Tracheal epithelial cell (primary cell): ENCODE data around the gene PSME1. TPM values are rescaled to one million over a fixed set of nuclear protein-coding genes. Genes with fewer than 3 reads are reported as not detected.

Source experiments
- total RNA-seq: library from RNA; depleted of rRNA; stranded (reverse); fragments of >200 nt; gene quantifications from 2 replicates; pipeline ENCODE4 v1.2.1, GENCODE V29; 2014

PSME1 gene
- 92.9 and 152 TPM in 2 replicates for total RNA-seq

DNA sequence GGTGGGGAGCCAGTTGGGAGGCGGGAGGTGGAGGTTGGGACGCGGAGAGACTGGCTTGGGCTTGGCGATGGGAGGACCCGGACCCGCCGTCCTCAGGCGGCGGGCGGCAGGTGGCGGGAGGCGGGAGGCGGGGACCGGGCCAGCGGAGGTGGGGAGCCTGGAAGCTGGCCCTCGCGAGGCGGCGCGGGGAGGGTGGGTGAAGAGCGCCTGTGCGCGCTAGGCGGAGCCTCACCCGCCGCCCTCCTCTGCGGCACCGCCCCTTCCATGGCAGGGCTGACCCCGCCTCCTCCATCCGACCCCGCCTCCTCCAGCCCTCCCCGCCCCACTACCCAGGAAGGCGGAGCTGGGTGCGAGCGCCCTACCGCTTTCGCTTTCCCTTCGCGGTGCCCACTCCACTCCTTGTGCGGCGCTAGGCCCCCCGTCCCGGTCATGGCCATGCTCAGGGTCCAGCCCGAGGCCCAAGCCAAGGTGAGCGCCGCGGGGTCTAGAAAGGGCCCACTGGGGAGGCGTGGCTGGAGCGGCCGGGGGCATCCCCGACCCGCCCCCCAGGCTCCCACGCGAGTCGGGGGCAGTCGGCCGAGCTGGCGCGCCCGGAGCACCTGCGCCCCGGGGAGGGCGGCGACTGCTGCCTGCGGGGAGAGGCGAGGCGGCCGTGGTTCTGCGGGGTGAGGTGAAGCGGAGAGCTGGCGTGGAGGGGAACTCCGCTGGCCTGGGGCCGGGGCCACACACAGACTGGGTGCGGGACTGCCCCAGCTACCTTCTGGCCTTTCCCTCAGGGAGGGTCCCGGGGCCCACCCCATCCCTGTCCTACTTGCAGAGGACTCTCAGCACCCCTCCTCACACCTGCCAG, at the start of gene PSME1:
Gene PSME1, plus strand, starts transcription at position 361 of the 850 bp plus-strand sequence. Its CDS starts 69 bp downstream, at position 430.

DNA sequence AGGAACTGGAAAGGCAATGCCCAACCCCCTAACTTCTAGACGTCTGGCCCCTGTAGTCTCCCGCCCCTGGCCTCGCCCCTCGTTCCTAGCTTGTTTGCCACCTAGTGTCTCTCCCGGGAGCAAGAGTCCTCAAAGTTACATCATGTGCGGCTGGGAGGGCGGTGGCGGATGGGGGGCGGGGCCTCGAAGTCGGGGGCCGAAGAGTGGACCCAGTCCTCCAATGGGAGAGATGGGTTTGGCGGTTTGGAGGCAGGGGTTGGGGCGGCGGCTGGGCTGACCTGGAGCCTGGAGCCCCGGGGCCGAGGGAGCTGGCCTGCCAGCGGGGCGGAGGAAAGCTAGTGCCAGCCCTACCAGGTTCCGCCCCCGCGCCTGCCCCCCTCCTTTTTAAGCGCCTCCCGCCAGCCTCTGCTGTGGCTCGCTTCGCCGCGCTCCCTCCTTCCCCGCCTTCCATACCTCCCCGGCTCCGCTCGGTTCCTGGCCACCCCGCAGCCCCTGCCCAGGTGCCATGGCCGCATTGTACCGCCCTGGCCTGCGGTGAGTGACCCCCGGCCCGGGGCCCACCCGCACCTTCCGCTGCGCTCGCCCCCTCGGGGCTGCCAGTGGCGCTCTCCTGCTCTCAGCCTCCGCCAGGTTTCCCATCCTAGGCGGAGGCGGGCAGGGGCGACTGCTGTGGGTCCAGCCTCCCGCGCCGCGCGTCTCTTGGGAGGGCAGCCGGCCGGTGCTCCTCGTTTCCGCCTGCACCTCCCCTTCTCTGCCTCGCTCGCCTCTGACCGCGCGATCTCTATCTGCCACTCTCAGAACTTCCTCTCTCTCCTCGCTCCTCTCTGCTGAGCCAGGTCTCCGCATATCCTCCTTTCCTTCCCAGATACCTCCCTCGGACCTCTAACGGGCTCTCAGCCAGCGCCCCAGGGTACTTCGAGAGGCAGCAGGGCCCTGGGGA, 41.8 kb upstream of the PSME1 start, which contains the start of gene PCK2:
Gene PCK2, plus strand, starts transcription at position 411 of the 940 bp plus-strand sequence. Its CDS starts 95 bp downstream, at position 506.

GRCh38 chr14:24114532-24115421, 21.2 kb upstream of the PSME1 start, which contains the start of the genes DCAF11 and NRL:
DCAF11 (plus strand) TSS chr14:24114777; CDS start chr14:24115595, 818 bp downstream.
NRL (minus strand) TSS chr14:24114949; CDS start chr14:24082848, 32,101 bp downstream.

DNA sequence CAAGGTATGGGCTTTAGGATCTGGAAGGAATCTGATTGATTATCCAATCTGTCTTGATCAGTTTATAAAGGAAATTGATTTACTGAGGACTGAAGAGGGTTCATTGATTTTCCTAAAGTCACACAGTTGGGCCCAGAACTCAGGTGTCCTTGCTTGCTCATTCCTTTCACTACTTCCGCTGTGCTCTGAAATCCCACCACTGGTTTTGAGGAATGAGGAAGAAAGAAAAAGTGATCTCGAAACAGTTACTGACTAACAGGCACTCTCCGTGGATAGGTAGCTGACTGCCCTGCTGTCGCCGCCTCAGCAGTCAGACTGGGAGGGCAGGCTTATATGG, 5.6 kb upstream of the PSME1 start, which contains the start of gene FITM1:
Gene FITM1, plus strand, starts transcription at position 280 of the 337 bp plus-strand sequence. CDS start 905 bp downstream, outside the sequence.

DNA sequence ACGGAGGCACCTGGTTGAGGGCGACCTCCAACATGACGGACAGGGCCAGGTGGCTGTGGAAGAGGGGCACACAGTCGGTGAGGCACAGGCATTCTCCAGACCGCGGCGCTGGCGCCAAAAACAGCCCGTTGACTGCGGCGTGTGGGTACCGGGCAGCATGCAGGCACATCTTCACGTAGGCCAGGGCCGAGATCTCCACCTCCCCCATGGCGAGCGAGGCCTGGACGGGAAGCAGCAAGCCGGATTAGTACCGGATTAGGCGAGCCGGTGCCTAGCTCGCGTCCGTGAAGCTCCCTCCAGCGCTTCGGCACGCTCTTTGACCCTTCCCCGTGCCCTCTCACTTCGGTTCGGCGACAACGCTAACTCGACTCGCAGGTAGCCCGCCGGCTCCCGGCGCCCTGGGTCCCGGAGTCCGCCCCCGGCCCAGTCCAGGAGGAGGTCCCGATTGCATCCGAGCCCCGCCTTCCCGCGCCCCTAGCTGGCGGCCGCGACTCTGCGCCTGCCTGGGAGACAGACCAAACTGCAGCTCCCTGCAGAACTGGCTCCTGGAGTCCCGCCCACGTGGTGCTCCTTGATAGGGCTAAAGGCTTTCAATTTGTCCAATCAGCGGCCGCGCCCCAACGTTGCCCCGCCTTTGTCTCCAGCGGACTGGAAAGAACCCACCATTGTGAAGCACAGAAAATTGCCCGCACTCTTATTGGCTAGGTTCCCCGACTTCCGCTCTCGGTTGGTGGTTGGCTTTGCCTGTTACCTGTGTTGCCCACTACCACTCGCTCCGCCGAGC, 5.3 kb downstream of the PSME1 start, which contains the start of gene EMC9:
Gene EMC9, minus strand, starts transcription at position 495 of the 784 bp plus-strand sequence. Its CDS starts 287 bp downstream, at position 208.

DNA sequence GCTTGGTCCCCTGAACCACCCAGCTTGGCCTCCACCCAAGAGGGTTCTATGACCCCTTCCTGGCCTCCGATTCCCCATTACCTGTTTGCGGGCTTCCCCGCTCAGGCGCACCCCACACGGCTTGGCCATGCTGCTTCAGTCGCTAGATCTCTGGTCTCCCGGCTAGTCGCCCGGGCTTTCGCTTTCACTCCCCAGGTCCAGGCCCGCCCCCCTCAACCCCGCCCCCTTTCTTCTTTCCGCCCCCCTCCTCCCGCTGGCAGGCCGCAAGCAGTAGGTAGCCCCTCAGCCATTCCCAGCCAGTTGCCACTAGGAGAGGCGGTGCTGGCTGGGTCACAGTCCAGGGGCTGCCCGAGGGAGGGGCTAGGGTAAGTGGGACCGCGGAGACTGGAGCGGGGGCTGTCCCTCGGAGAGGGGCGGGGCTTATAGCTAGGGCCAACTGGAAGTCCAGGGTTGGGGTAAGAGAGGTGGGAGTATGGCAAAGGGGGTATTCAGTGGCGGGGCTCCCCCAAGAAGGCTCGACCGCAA, 10.5 kb downstream of the PSME1 start, which contains the start of gene PSME2:
Gene PSME2, minus strand, starts transcription at position 158 of the 525 bp plus-strand sequence. Its CDS starts 29 bp downstream, at position 129.

GRCh38 chr14:24146978-24147760, 11.2 kb downstream of the PSME1 start, which contains the start of gene RNF31:
RNF31 (plus strand) TSS chr14:24147498; CDS start chr14:24147699, 201 bp downstream.

DNA sequence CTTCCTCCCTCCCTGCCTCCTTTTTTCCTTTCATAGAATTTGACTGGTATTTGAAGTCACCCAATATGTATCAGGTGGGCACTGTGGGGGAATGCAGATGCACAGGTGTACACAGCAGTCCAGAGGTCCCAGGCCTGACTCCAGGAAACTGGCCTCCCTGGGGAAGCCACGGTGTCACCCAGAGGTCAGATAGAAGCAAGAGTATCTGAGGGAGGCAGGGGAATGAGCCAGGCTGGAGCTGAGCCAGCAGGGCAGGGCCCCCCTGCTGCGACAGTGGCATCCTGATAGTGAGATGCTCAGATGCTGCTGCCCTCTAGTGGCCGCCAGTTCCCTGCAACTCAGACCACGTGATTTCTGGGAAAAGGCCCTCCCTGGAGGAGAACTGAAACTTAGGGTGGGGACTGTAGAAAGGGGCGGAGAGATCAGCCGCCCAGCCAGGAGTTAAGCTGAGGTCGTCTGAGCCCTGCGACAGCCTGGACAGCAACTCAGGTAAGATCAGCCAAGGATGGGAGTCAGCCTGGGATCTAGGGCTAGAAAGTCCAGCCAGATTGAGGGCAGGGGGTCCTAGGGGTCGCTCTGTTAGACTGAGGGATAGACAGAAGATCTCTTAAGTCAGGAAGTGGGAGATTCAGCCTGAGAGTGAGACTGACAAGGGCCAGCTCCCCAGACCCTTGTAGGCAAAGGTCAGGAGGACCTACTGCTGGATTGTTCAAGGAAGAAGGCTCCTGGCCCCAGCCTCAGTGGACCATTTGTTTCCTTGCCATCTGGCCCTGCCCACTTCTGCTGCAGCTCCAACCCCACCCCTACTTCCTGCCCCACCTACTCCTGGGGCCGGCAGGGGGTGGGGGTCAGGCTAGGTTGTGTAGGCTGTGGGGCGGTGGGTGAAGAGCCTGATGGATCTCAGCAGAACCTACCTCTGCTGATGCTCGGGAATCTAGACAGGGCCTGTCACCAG, 25.1 kb downstream of the PSME1 start, which contains the start of gene IRF9:
Gene IRF9, plus strand, starts transcription at position 416 of the 955 bp plus-strand sequence. CDS start 880 bp downstream, outside the sequence.

DNA sequence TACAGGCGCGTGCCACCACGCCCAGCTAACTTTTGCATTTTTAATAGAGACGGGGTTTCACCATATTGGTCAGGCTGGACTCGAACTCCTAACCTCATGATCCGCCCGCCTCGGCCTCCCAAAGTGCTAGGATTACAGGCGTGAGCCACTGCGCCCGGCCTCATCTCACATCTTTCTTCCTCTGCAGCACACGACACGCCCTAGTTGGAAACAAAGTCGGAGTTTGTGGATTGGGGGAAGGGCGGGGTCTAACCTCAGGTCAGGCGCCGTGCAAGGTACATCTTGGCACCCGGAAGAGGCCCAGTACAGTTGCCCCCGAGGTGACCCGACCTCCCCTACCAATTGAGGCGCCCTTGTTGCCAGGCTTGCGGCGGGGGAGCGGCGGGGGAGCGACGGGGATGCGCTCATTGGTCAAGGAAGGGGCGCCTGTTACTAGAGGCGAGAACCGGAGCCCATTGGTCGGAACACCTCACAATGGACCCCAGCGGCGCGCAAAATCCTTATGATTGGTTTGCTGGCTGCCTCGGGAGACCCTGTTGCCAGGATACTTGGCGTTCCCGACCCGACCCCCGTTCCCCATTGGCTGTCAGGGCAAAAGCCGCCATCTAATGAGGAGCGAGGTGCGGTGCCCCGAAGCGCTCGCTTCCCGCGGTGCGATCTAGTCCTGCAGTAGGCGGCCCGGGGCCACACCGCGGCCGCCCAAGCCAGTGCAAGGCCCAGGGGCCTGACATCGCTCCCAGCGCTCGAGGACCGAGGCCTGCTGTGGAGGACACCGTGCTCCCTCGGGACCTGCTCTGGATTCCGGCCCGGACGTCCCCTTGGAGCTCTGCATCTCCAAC, 35.6 kb downstream of the PSME1 start, which contains the start of gene REC8:
Gene REC8, plus strand, starts transcription at position 659 of the 839 bp plus-strand sequence. CDS start 473 bp downstream, outside the sequence.

Other genes with a start within 250 kb of the PSME1 start
- gene DHRS4, start 182.4 kb upstream of the PSME1 start, total RNA-seq, result 26.0 and 29.6 TPM in 2 replicates
- 11.5 and 12.0 TPM in 2 replicates for gene DHRS4L2, start 147.3 kb upstream of the PSME1 start, total RNA-seq
- gene CARMIL3, start 84.2 kb upstream of the PSME1 start, total RNA-seq, result under 0.01 and 0.24 TPM in 2 replicates
- gene CPNE6, start 64.6 kb upstream of the PSME1 start, total RNA-seq, result not detected in 2 replicates
- gene PCK2, start 41.9 kb upstream of the PSME1 start, total RNA-seq, result 57.1 and 93.8 TPM in 2 replicates
- 70.1 and 80.1 TPM in 2 replicates for gene DCAF11, start 21.4 kb upstream of the PSME1 start, total RNA-seq
- gene NRL, start 21.2 kb upstream of the PSME1 start, total RNA-seq, result 0.96 and 1.9 TPM in 2 replicates
- under 0.01 and 0.24 TPM in 2 replicates for gene FITM1, start 5.5 kb upstream of the PSME1 start, total RNA-seq
- 11.7 and 12.8 TPM in 2 replicates for gene EMC9, start 5.4 kb downstream of the PSME1 start, total RNA-seq
- 33.7 and 78.8 TPM in 2 replicates for gene PSME2, start 10.4 kb downstream of the PSME1 start, total RNA-seq
- gene RNF31, start 11.3 kb downstream of the PSME1 start, total RNA-seq, result 23.9 and 49.0 TPM in 2 replicates
- gene IRF9, start 25.1 kb downstream of the PSME1 start, total RNA-seq, result 16.8 and 62.9 TPM in 2 replicates
- gene REC8, start 35.9 kb downstream of the PSME1 start, total RNA-seq, result 1.7 and 6.0 TPM in 2 replicates
- 45.6 and 64.3 TPM in 2 replicates for gene IPO4, start 52.6 kb downstream of the PSME1 start, total RNA-seq
- 63.9 and 79.9 TPM in 2 replicates for gene TM9SF1, start 59.2 kb downstream of the PSME1 start, total RNA-seq
- not detected in 2 replicates for gene TSSK4, start 69.5 kb downstream of the PSME1 start, total RNA-seq
- gene CHMP4A, start 77.3 kb downstream of the PSME1 start, total RNA-seq, result 32.8 and 40.7 TPM in 2 replicates
- gene MDP1, start 79.9 kb downstream of the PSME1 start, total RNA-seq, result 10.8 and 14.7 TPM in 2 replicates
- 91.6 and 113 TPM in 2 replicates for gene NEDD8, start 96.2 kb downstream of the PSME1 start, total RNA-seq
- 95.1 and 97.1 TPM in 2 replicates for gene GMPR2, start 96.7 kb downstream of the PSME1 start, total RNA-seq
- 53.1 and 287 TPM in 2 replicates for gene TINF2, start 106.4 kb downstream of the PSME1 start, total RNA-seq
- gene TGM1, start 127.0 kb downstream of the PSME1 start, total RNA-seq, result 69.1 and 167 TPM in 2 replicates
- gene RABGGTA, start 135.4 kb downstream of the PSME1 start, total RNA-seq, result 53.9 and 65.1 TPM in 2 replicates
- gene DHRS1, start 163.6 kb downstream of the PSME1 start, total RNA-seq, result 23.0 and 29.4 TPM in 2 replicates
- 26.6 and 41.4 TPM in 2 replicates for gene NOP9, start 163.7 kb downstream of the PSME1 start, total RNA-seq
- gene CIDEB, start 171.8 kb downstream of the PSME1 start, total RNA-seq, result 1.4 and 6.0 TPM in 2 replicates
- gene LTB4R2, start 173.9 kb downstream of the PSME1 start, total RNA-seq, result 30.3 and 32.5 TPM in 2 replicates
- 13.5 and 13.6 TPM in 2 replicates for gene LTB4R, start 175.3 kb downstream of the PSME1 start, total RNA-seq
- 1.7 TPM in 1 of 2 replicates, not detected in the other for gene ADCY4, start 198.9 kb downstream of the PSME1 start, total RNA-seq
- gene RIPK3, start 203.8 kb downstream of the PSME1 start, total RNA-seq, result 2.1 and 5.1 TPM in 2 replicates
- gene NFATC4, start 232.0 kb downstream of the PSME1 start, total RNA-seq, result 10.6 and 17.3 TPM in 2 replicates